OCI-LY7 (cell line): ENCODE data around the gene STAB1.

Experiments used
- EZH2phosphoT487 ChIP-seq: fragments of 200-600 bp; sonication (generic); IDR thresholded peaks from 2 replicates; pipeline ENCODE4 v1.6.1; 2018; ENCODE audit warnings: low read depth, borderline replicate concordance, mild to moderate bottlenecking, mixed run types, antibody characterized with exemption, low read length, moderate library complexity, mixed read lengths
- TF ChIP-seq, protein P1 (sequence below): fragments of 200-600 bp; sonication (generic); conservative IDR thresholded peaks from 2 replicates; pipeline ENCODE4 v1.5.1; 2014; ENCODE audit warnings: mild to moderate bottlenecking, antibody characterized with exemption, low read length, moderate library complexity, mixed read lengths

DNA sequence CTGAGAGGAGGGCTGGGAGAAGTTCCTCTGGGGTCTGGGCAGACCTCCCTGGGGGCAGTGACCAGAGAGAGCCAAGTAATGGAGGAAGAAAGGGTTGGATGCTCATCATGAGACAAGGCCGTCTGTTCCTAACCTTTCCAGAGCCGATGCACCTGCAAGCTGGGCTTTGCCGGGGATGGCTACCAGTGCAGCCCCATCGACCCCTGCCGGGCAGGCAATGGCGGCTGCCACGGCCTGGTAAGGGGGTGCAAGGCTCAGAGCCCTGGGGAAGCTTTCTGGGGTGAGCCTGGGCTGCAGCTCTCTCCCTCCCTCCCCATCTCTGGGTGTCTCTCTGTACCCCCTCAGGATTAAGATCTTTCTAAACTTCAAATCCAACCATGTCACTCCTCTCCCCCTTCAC, 16.4 kb downstream of the STAB1 start:
- TF ChIP-seq, protein P1, sequence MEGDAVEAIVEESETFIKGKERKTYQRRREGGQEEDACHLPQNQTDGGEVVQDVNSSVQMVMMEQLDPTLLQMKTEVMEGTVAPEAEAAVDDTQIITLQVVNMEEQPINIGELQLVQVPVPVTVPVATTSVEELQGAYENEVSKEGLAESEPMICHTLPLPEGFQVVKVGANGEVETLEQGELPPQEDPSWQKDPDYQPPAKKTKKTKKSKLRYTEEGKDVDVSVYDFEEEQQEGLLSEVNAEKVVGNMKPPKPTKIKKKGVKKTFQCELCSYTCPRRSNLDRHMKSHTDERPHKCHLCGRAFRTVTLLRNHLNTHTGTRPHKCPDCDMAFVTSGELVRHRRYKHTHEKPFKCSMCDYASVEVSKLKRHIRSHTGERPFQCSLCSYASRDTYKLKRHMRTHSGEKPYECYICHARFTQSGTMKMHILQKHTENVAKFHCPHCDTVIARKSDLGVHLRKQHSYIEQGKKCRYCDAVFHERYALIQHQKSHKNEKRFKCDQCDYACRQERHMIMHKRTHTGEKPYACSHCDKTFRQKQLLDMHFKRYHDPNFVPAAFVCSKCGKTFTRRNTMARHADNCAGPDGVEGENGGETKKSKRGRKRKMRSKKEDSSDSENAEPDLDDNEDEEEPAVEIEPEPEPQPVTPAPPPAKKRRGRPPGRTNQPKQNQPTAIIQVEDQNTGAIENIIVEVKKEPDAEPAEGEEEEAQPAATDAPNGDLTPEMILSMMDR = no peak
- TF ChIP-seq EZH2phosphoT487 = no peak
